Type B pancreatic cell (in vitro differentiated cells): ENCODE results near the gene MARK3. TPM values are rescaled to one million over a fixed set of nuclear protein-coding genes. Genes with fewer than 3 reads are reported as not detected.

Source experiments
- DNase-seq: peaks from one replicate; pipeline ENCODE4 v3.0.0; 2021; ENCODE audit warnings: mixed read lengths; ENCODE audit not compliant: unreplicated experiment; ENCODE audit errors: extremely low spot score
- H3K27ac Mint-ChIP-seq: 2 replicates; pipeline ENCODE4 v1.8.0; 2021; ENCODE audit warnings: mild to moderate bottlenecking, mixed read lengths
- H3K27me3 Mint-ChIP-seq: 2 replicates; pipeline ENCODE4 v1.8.0; 2021; ENCODE audit warnings: mixed read lengths
- H3K36me3 Mint-ChIP-seq: 2 replicates; pipeline ENCODE4 v1.8.0; 2021; ENCODE audit warnings: mixed read lengths
- H3K4me1 Mint-ChIP-seq: one replicate; pipeline ENCODE4 v1.8.0; 2021; ENCODE audit warnings: mixed read lengths; ENCODE audit not compliant: unreplicated experiment
- H3K4me3 Mint-ChIP-seq: 2 replicates; pipeline ENCODE4 v1.8.0; 2021; ENCODE audit warnings: mild to moderate bottlenecking, mixed read lengths
- H3K9me3 Mint-ChIP-seq: 2 replicates; pipeline ENCODE4 v1.8.0; 2021; ENCODE audit warnings: mixed read lengths
- total RNA-seq: library from RNA; stranded (reverse); gene quantifications from 2 replicates; pipeline ENCODE4 v1.2.1, GENCODE V29; 2021; ENCODE audit warnings: low replicate concordance
- TF ChIP-seq, protein P1 (sequence below): fragments of 200-600 bp; sonication (generic); conservative IDR thresholded peaks from 2 replicates; pipeline ENCODE4 v1.5.0; 2021; ENCODE audit warnings: antibody characterized with exemption, mild to moderate bottlenecking

Gene MARK3
- total RNA-seq, 1 donor from 2014 or later = 91.4 TPM

DNA sequence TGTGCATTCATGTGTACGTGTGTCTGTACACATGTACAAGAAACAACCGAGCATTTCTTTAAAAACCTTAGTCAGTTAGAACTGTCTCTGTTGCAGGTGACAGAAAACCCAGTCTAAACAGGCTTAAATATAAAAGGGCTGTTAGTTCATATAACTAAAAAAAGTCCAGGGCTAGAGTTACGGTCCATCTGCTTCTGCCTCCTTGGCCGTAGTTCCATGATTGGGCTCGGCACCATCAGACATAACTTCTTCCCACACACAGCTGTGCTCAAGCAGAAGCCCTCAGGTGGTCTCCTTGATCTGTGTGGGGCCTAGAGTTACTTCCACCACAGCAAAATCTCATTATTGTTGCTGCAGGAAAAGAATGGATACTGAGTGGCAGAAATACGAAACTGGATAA lies 102.9 kb downstream of the MARK3 start:
- H3K27me3 Mint-ChIP-seq = no peaks in the 10 kb centered on the region

DNA sequence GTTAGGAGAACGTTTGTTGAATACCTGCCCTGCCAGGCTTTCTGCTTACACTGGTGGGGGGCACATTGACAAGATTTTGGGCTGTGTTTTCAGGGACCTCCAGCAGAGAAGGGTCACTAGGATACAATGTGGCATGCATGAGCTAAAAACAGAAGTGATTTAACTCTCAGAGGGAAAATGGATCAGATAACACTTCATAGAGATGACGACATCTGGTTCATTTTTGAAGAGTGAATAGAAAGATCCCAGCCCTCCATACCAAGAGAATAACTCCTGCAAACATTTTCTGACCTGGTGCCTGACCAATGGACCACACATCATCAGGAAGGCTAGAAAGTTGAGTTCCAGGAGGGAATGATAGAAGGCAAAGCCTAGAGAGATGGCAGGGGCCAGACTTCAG lies 103.7 kb downstream of the MARK3 start:
- H3K4me3 Mint-ChIP-seq = no peak overlapping the region
- no peak overlapping the region for H3K27ac Mint-ChIP-seq
- H3K9me3 Mint-ChIP-seq = no peaks in the 10 kb centered on the region
- DNase-seq = no peak
- TF ChIP-seq, protein P1, sequence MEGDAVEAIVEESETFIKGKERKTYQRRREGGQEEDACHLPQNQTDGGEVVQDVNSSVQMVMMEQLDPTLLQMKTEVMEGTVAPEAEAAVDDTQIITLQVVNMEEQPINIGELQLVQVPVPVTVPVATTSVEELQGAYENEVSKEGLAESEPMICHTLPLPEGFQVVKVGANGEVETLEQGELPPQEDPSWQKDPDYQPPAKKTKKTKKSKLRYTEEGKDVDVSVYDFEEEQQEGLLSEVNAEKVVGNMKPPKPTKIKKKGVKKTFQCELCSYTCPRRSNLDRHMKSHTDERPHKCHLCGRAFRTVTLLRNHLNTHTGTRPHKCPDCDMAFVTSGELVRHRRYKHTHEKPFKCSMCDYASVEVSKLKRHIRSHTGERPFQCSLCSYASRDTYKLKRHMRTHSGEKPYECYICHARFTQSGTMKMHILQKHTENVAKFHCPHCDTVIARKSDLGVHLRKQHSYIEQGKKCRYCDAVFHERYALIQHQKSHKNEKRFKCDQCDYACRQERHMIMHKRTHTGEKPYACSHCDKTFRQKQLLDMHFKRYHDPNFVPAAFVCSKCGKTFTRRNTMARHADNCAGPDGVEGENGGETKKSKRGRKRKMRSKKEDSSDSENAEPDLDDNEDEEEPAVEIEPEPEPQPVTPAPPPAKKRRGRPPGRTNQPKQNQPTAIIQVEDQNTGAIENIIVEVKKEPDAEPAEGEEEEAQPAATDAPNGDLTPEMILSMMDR = no peak
- H3K4me1 Mint-ChIP-seq = peaks cover 13% of the 10 kb centered on the region
- H3K27me3 Mint-ChIP-seq = no peaks in the 10 kb centered on the region
- H3K36me3 Mint-ChIP-seq = peaks cover 30% of the 10 kb centered on the region

More for the DNA sequence above, 102.9 kb downstream of the MARK3 start:
- no peak for DNase-seq
- Mint-ChIP-seq H3K4me1 (peaks cover 13% of the 10 kb centered on the region), H3K27ac (no peak overlapping the region), H3K9me3 (no peaks in the 10 kb centered on the region), H3K36me3 (peaks cover 30% of the 10 kb centered on the region), H3K4me3 (no peak overlapping the region)
- TF ChIP-seq, protein P1 = no peak

DNA sequence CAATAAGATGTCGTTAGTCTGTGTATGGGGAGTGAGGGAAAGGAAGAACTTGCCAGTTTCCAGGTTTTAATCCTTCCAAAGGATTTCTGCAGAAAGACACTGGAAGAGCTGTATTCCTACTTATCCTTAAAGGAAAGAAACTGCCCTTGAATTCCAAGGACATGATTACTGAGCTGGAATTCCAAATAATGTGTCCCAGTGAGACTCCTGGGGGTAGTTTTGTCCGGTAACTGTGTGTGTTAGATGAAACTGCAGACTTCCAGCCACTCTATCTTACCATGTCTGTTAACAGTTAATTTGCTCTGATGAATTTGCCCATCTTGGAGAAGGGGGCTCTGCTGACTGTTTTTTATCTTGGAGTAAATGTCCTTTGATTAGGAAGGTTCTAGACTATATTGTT lies 104.4 kb downstream of the MARK3 start:
- Mint-ChIP-seq H3K27ac (no peak overlapping the region), H3K27me3 (no peaks in the 10 kb centered on the region), H3K4me3 (no peak overlapping the region), H3K4me1 (peaks cover 13% of the 10 kb centered on the region), H3K36me3 (peaks cover 30% of the 10 kb centered on the region), H3K9me3 (no peaks in the 10 kb centered on the region)
- DNase-seq = no peak
- TF ChIP-seq, protein P1 = no peak

DNA sequence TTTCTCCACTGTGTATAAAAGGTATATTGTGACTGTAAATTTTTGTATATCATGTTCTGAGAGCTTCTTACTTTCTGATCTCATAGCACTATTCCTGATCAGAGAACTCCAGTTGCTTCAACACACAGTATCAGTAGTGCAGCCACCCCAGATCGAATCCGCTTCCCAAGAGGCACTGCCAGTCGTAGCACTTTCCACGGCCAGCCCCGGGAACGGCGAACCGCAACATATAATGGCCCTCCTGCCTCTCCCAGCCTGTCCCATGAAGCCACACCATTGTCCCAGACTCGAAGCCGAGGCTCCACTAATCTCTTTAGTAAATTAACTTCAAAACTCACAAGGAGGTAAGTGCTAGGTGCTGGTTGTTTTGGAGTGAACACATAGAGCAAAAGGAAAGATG lies 106.5 kb downstream of the MARK3 start:
- peaks cover 27% of the 10 kb centered on the region for H3K36me3 Mint-ChIP-seq
- no peaks in the 10 kb centered on the region for H3K27me3 Mint-ChIP-seq
- no peak overlapping the region for H3K4me3 Mint-ChIP-seq
- H3K9me3 Mint-ChIP-seq = no peaks in the 10 kb centered on the region
- no peak for DNase-seq
- H3K27ac Mint-ChIP-seq = no peak overlapping the region
- peaks cover 13% of the 10 kb centered on the region for H3K4me1 Mint-ChIP-seq
- TF ChIP-seq, protein P1 = no peak

DNA sequence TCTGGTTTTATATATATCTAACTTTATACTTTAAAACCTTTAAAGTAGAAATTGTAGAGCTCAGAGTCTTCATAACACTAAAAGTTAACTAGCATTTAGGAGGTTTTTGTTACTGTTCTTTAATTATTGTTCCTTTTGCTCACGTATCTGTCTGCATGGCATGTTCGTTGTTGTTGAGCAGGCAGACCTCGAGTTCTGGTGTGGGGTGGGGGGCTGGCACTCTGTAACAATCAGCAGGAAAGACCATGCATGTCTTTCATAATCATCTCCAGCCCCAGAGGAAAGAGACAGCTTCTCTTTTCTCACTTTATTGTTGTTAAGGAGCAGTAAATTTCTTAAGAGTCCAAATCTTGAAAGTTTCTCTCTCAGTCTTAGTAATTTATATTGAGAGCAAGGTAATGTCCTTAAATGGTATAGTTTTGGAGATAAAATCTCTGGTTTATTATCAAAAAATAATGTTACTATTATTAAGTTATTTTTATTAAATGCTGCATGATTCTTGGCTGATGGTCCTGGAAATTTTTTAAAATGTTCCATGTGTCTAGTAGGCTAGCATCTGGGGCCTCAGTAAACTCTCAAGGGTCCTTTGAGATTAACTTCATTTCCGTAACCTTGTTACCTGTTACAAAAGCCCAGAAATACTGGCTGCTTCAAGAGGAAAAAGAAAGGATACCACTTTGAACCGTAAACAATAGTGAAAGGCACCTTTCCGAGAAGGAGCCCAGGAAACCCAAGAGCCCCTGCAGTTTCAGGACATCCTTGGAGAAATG lies 107.1 kb downstream of the MARK3 start:
- Mint-ChIP-seq H3K9me3 (no peaks in the 10 kb centered on the region), H3K4me1 (peaks cover 13% of the 10 kb centered on the region), H3K27ac (no peak overlapping the region), H3K27me3 (no peaks in the 10 kb centered on the region), H3K36me3 (peaks cover 26% of the 10 kb centered on the region), H3K4me3 (no peak overlapping the region)
- DNase-seq = no peak
- TF ChIP-seq, protein P1 = no peak
